Stomach (tissue), 4 donors: ENCODE data around the gene ZNFX1.

Experiments
- CTCF ChIP-seq, 7 experiments: fragments of 450-650 bp in 4 of 7; fragments of 200-600 bp in 3 of 7; sonication (generic) in 3 of 7; IDR thresholded peaks; one replicate each; pipeline ENCODE4 v1.5.1; 2016 to 2019; ENCODE audit warnings: antibody characterized with exemption in 7 of 7, control low read depth in 2 of 7, mild to moderate bottlenecking in 1 of 7
- EP300 ChIP-seq: sonication (generic); formaldehyde crosslinking; IDR thresholded peaks from one replicate; pipeline ENCODE4 v1.6.1; 2017; ENCODE audit warnings: antibody characterized with exemption
- POLR2A ChIP-seq, 4 donors: fragments of 450-650 bp; IDR thresholded peaks; one replicate each; pipeline ENCODE4 v1.6.1; 2016; ENCODE audit warnings: antibody characterized with exemption in 4 of 4, control low read depth in 2 of 4, mild to moderate bottlenecking in 1 of 4, moderate library complexity in 1 of 4
- POLR2AphosphoS5 ChIP-seq, 3 donors: sonication (generic); formaldehyde crosslinking; IDR thresholded peaks; one replicate each; pipeline ENCODE4 v1.6.1; 2016; ENCODE audit warnings: antibody characterized with exemption in 3 of 3

- TF ChIP-seq CTCF (IDR thresholded peaks at IDR 0.05) = peak in 1 of 7 experiments; percentile 18
- peak in 2 of 4 donors; percentile 25 to 81 for TF ChIP-seq POLR2A (IDR thresholded peaks at IDR 0.05)
- no peak for TF ChIP-seq EP300
- TF ChIP-seq POLR2AphosphoS5 (IDR thresholded peaks at IDR 0.05) = peak; percentile 89 to 97 (median 96)
Observed at GRCh38 chr20:49219091-49219923, 58.5 kb downstream of the ZNFX1 start, which contains the start of gene DDX27.
